K562 (cell line): ENCODE data around the gene ARSK. TPM values are rescaled to one million over a fixed set of nuclear protein-coding genes. Genes with fewer than 3 reads are reported as not detected.

Source experiments
- BDP1 ChIP-seq: IDR thresholded peaks from 3 replicates; pipeline ENCODE4 v1.6.1; 2011; ENCODE audit not compliant: insufficient read length, insufficient read depth
- CEBPZ ChIP-seq: fragments of 150-350 bp; IDR thresholded peaks from 2 replicates; pipeline ENCODE4 v1.6.1; 2014; ENCODE audit warnings: low read depth, mild to moderate bottlenecking, low read length, borderline replicate concordance
- ETV5 ChIP-seq: sonication (generic); formaldehyde crosslinking; IDR thresholded peaks from 2 replicates; pipeline ENCODE4 v1.4.0; 2020; ENCODE audit warnings: low read depth, mild to moderate bottlenecking, missing genetic modification reagents
- HDAC6 ChIP-seq: IDR thresholded peaks from 2 replicates; pipeline ENCODE4 v1.6.1; 2012; ENCODE audit warnings: low read depth, mild to moderate bottlenecking, control low read depth, inconsistent platforms, low read length, moderate library complexity
- PTBP1 ChIP-seq: fragments of 200-400 bp; formaldehyde crosslinking; IDR thresholded peaks from 2 replicates; pipeline ENCODE4 v1.6.1; 2017; ENCODE audit warnings: low read depth, low read length
- TAF7 ChIP-seq: fragments of 450-650 bp; IDR thresholded peaks from 2 replicates; pipeline ENCODE4 v1.6.1; 2016; ENCODE audit warnings: missing genetic modification characterization, missing compliant biosample characterization
- TFE3 ChIP-seq: fragments of 450-650 bp; formaldehyde crosslinking; IDR thresholded peaks from 2 replicates; pipeline ENCODE4 v1.4.0; 2020; ENCODE audit warnings: mild to moderate bottlenecking, mixed read lengths
- ZNF174 ChIP-seq: fragments of 250-450 bp; sonication (Bioruptor Pico); IDR thresholded peaks from 2 replicates; pipeline ENCODE4 v1.4.0; 2020; ENCODE audit warnings: mild to moderate bottlenecking
- ZNF766 ChIP-seq: fragments of 200-800 bp; sonication (Bioruptor generic); conservative IDR thresholded peaks from 2 replicates; pipeline ENCODE4 v1.6.1; 2016; ENCODE audit warnings: missing genetic modification characterization, missing compliant biosample characterization
- polyA plus RNA-seq, 8 experiments: library from polyadenylated mRNA; depleted of rRNA in 4 of 8; stranded (reverse) in 5 of 8; unstranded in 3 of 8; fragments of >200 nt; fragmentation: Nextera tagmentation in 2 of 8; fragmentation: Illumina TruSeq in 1 of 8; extraction: Ambion mirVana in 2 of 8; extraction: Trizol in 1 of 8; gene quantifications; 2 replicates each; pipeline versions ENCODE4 v1.2.1 to v1.2.3, GENCODE V29; 2011 to 2014; ENCODE audit warnings: inconsistent platforms in 1 of 8, missing spikeins in 1 of 8
- total RNA-seq, 7 experiments: library from RNA; depleted of rRNA in 6 of 7; stranded (reverse); fragments of >200 nt in 6 of 7; fragmentation: Illumina TruSeq in 2 of 7; extraction: Trizol in 2 of 7; gene quantifications; 2 replicates each; pipeline versions ENCODE4 v1.2.1 to v1.2.3, GENCODE V29; 2011 to 2021; ENCODE audit warnings: low replicate concordance in 1 of 7
- TF ChIP-seq, protein P1 (sequence below): fragments of 450-650 bp; formaldehyde crosslinking; IDR thresholded peaks from 2 replicates; pipeline ENCODE4 v1.4.0; 2022; ENCODE audit warnings: missing genetic modification characterization
- TF ChIP-seq, protein P2 (sequence below): sonication (generic); formaldehyde crosslinking; IDR thresholded peaks from 2 replicates; pipeline ENCODE4 v1.8.1; 2023; ENCODE audit warnings: missing genetic modification reagents, mild to moderate bottlenecking, borderline replicate concordance
- TF ChIP-seq, protein P3 (sequence below): fragments of 450-650 bp; formaldehyde crosslinking; IDR thresholded peaks from 2 replicates; pipeline ENCODE4 v1.4.0; 2020; ENCODE audit warnings: mild to moderate bottlenecking, moderate library complexity

Gene ARSK
- total and polyA plus RNA-seq, 9 of the 15 experiments (the other 6 are each of a cell fraction or from before 2014, with no cell fraction given) = 2.7 to 9.4 (median 7.1) TPM

DNA sequence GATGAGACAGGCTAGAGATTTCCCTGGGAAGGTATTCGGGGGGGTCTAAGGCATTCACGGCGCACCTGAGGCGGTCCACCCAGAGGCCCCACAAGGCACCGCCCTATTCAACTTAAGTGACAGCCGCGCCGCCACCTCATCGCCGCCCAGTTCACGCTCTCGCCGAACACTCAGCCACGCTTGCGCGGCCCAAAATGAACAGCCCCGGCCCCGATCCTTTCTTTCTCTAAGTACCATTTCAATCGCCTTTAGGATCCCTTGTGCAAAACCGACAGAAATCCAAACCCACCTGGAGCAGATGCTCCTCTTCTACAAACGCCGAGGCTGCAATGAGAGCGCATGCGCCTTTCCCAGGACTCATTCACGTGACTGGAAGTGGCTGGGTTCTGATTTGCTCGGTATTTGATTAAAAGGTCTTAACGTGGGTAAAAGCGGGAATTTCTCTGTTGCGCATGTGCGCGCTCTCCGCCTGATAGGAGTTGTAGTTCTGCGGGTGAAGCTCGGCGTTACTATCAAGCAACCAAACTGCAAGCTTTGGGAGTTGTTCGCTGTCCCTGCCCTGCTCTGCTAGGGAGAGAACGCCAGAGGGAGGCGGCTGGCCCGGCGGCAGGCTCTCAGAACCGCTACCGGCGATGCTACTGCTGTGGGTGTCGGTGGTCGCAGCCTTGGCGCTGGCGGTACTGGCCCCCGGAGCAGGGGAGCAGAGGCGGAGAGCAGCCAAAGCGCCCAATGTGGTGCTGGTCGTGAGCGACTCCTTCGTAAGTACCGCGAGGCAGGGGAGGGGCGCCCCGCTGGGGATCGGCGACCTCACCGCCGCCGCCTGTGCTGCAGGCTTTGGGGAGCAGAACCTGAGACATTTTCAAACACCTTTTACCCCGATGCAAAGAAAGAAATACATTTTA, at the start of gene ARSK, which contains the start of gene SKIC3 (continued):
- TF ChIP-seq, protein P1, sequence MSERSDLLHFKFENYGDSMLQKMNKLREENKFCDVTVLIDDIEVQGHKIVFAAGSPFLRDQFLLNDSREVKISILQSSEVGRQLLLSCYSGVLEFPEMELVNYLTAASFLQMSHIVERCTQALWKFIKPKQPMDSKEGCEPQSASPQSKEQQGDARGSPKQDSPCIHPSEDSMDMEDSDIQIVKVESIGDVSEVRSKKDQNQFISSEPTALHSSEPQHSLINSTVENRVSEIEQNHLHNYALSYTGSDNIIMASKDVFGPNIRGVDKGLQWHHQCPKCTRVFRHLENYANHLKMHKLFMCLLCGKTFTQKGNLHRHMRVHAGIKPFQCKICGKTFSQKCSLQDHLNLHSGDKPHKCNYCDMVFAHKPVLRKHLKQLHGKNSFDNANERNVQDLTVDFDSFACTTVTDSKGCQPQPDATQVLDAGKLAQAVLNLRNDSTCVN (CRISPR knock-in tag) = 0 out of 2 replicates have a peak, but pooled peaks have one; percentile 5
- TF ChIP-seq CEBPZ (no peak; the same call in 1 of the 2 replicates), TAF7 (tag) (peak; percentile 58; the same call in 1 of the 2 replicates), PTBP1 (no peak), HDAC6 (no peak), ZNF174 (CRISPR knock-in tag) (no peak), ZNF766 (no peak), TFE3 (CRISPR knock-in tag) (peak; percentile 93), BDP1 (no peak), ETV5 (CRISPR knock-in tag) (peak; percentile 9; the same call in 1 of the 2 replicates)
- TF ChIP-seq, protein P2, sequence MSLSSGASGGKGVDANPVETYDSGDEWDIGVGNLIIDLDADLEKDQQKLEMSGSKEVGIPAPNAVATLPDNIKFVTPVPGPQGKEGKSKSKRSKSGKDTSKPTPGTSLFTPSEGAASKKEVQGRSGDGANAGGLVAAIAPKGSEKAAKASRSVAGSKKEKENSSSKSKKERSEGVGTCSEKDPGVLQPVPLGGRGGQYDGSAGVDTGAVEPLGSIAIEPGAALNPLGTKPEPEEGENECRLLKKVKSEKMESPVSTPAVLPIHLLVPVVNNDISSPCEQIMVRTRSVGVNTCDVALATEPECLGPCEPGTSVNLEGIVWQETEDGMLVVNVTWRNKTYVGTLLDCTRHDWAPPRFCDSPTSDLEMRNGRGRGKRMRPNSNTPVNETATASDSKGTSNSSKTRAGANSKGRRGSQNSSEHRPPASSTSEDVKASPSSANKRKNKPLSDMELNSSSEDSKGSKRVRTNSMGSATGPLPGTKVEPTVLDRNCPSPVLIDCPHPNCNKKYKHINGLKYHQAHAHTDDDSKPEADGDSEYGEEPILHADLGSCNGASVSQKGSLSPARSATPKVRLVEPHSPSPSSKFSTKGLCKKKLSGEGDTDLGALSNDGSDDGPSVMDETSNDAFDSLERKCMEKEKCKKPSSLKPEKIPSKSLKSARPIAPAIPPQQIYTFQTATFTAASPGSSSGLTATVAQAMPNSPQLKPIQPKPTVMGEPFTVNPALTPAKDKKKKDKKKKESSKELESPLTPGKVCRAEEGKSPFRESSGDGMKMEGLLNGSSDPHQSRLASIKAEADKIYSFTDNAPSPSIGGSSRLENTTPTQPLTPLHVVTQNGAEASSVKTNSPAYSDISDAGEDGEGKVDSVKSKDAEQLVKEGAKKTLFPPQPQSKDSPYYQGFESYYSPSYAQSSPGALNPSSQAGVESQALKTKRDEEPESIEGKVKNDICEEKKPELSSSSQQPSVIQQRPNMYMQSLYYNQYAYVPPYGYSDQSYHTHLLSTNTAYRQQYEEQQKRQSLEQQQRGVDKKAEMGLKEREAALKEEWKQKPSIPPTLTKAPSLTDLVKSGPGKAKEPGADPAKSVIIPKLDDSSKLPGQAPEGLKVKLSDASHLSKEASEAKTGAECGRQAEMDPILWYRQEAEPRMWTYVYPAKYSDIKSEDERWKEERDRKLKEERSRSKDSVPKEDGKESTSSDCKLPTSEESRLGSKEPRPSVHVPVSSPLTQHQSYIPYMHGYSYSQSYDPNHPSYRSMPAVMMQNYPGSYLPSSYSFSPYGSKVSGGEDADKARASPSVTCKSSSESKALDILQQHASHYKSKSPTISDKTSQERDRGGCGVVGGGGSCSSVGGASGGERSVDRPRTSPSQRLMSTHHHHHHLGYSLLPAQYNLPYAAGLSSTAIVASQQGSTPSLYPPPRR (CRISPR knock-in tag) = peak; percentile 78; the same call in 1 of the 2 replicates
- TF ChIP-seq, protein P3, sequence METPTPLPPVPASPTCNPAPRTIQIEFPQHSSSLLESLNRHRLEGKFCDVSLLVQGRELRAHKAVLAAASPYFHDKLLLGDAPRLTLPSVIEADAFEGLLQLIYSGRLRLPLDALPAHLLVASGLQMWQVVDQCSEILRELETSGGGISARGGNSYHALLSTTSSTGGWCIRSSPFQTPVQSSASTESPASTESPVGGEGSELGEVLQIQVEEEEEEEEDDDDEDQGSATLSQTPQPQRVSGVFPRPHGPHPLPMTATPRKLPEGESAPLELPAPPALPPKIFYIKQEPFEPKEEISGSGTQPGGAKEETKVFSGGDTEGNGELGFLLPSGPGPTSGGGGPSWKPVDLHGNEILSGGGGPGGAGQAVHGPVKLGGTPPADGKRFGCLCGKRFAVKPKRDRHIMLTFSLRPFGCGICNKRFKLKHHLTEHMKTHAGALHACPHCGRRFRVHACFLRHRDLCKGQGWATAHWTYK (CRISPR knock-in tag) = peak; percentile 34; the same call in 1 of the 2 replicates
